ENCODE data around the gene KIAA0753. TPM values are rescaled to one million over a fixed set of nuclear protein-coding genes. Genes with fewer than 3 reads are reported as not detected.

The KIAA0753 gene
- polyA plus RNA-seq, 1 donor (not counting 4 experiments of a cell fraction or from before 2014, with no cell fraction given), result 11.6 TPM

GRCh38 chr17:6627019-6627418, 13.5 kb downstream of the KIAA0753 start:
- no peak overlapping the region for H3K27ac ChIP-seq (ENCODE audit: control insufficient read depth, insufficient read depth, low read length)
- H3K36me3 ChIP-seq (ENCODE audit: control insufficient read depth in 2 of 2, extremely low read depth in 1 of 2, insufficient read depth in 2 of 2, low read length in 2 of 2), result peaks cover 15 to 16% of the 10 kb centered on the region in 2 experiments
- peaks cover 10% of the 10 kb centered on the region for H3K4me1 ChIP-seq (ENCODE audit: control insufficient read depth, extremely low read depth, insufficient read depth, low read length)
- no peaks in the 10 kb centered on the region for H3K9me3 ChIP-seq (ENCODE audit: control insufficient read depth, low read depth, low read length)
- H3K4me2 ChIP-seq (ENCODE audit: control insufficient read depth, extremely low read depth, insufficient read depth, low read depth, low read length), result no peak overlapping the region
- no peak overlapping the region for H2AFZ ChIP-seq (ENCODE audit: control insufficient read depth, low read length)
- H3K9me1 ChIP-seq (ENCODE audit: control insufficient read depth, extremely low read depth, insufficient read depth, low read length), result no peaks in the 10 kb centered on the region
- FAIRE-seq (peak; percentile 61), DNase-seq (ENCODE audit: low read depth, low spot score) (no peak)
- TF ChIP-seq CTCF (optimal IDR thresholded peaks at IDR 0.05 in 1 of 3, IDR thresholded peaks at IDR 0.05 in 1 of 3, conservative IDR thresholded peaks at IDR 0.05 in 1 of 3; ENCODE audit: extremely low read depth in 1 of 3, insufficient read depth in 2 of 3, low read length in 3 of 3), result no peak
- TF ChIP-seq EZH2 (IDR thresholded peaks at IDR 0.05; ENCODE audit: low read length), result no peak
- H3K4me3 ChIP-seq (ENCODE audit: control insufficient read depth in 2 of 3, extremely low read depth in 1 of 3, insufficient read depth in 2 of 3, low read depth in 1 of 3, low read length in 3 of 3), result no peak overlapping the region
- no peaks in the 10 kb centered on the region for H3K27me3 ChIP-seq (ENCODE audit: control insufficient read depth, extremely low read depth, insufficient read depth, low read length)
- H3K79me2 ChIP-seq (ENCODE audit: control insufficient read depth, insufficient read depth, low read length), result peaks cover 22% of the 10 kb centered on the region
- dilution Hi-C loops (cut with MboI; ENCODE audit: extremely low pct_ligation_motif_present, low sequenced_read_pairs), result no loop called here
- no peak overlapping the region for H3K9ac ChIP-seq (ENCODE audit: control insufficient read depth, extremely low read depth, insufficient read depth, low read length)
- no peaks in the 10 kb centered on the region for H4K20me1 ChIP-seq (ENCODE audit: control insufficient read depth, extremely low read depth, insufficient read depth, low read length)

- TF ChIP-seq EZH2 (IDR thresholded peaks at IDR 0.05; ENCODE audit: low read length), result no peak
- TF ChIP-seq CTCF (optimal IDR thresholded peaks at IDR 0.05 in 1 of 3, IDR thresholded peaks at IDR 0.05 in 1 of 3, conservative IDR thresholded peaks at IDR 0.05 in 1 of 3; ENCODE audit: extremely low read depth in 1 of 3, insufficient read depth in 2 of 3, low read length in 3 of 3), result no peak
- Histone ChIP-seq H3K9me1 (ENCODE audit: control insufficient read depth, extremely low read depth, insufficient read depth, low read length) (no peaks in the 10 kb centered on the region), H3K9ac (ENCODE audit: control insufficient read depth, extremely low read depth, insufficient read depth, low read length) (no peak overlapping the region), H3K4me2 (ENCODE audit: control insufficient read depth, extremely low read depth, insufficient read depth, low read depth, low read length) (no peak overlapping the region), H3K27ac (ENCODE audit: control insufficient read depth, insufficient read depth, low read length) (no peak overlapping the region), H3K36me3 (ENCODE audit: control insufficient read depth in 2 of 2, extremely low read depth in 1 of 2, insufficient read depth in 2 of 2, low read length in 2 of 2) (peaks cover 16 to 19% of the 10 kb centered on the region in 2 experiments), H3K79me2 (ENCODE audit: control insufficient read depth, insufficient read depth, low read length) (peaks cover 22% of the 10 kb centered on the region), H3K4me1 (ENCODE audit: control insufficient read depth, extremely low read depth, insufficient read depth, low read length) (peaks cover 10% of the 10 kb centered on the region), H3K27me3 (ENCODE audit: control insufficient read depth, extremely low read depth, insufficient read depth, low read length) (no peaks in the 10 kb centered on the region), H2AFZ (ENCODE audit: control insufficient read depth, low read length) (no peak overlapping the region), H3K9me3 (ENCODE audit: control insufficient read depth, low read depth, low read length) (no peaks in the 10 kb centered on the region), H3K4me3 (ENCODE audit: control insufficient read depth in 2 of 3, extremely low read depth in 1 of 3, insufficient read depth in 2 of 3, low read depth in 1 of 3, low read length in 3 of 3) (no peak overlapping the region), H4K20me1 (ENCODE audit: control insufficient read depth, extremely low read depth, insufficient read depth, low read length) (no peaks in the 10 kb centered on the region)
- dilution Hi-C loops (cut with MboI; ENCODE audit: extremely low pct_ligation_motif_present, low sequenced_read_pairs), result no loop called here
- FAIRE-seq (no peak), DNase-seq (ENCODE audit: low read depth, low spot score) (no peak)
Observed at GRCh38 chr17:6626616-6627015, 13.9 kb downstream of the KIAA0753 start.
